ENCODE measurements around the gene RCCD1.
"Not testable (repeated sequence)": the region's sequence is repeated elsewhere in the genome, so short reads cannot be mapped to it uniquely, and the experiment has no call there.

The RCCD1 gene

DNA sequence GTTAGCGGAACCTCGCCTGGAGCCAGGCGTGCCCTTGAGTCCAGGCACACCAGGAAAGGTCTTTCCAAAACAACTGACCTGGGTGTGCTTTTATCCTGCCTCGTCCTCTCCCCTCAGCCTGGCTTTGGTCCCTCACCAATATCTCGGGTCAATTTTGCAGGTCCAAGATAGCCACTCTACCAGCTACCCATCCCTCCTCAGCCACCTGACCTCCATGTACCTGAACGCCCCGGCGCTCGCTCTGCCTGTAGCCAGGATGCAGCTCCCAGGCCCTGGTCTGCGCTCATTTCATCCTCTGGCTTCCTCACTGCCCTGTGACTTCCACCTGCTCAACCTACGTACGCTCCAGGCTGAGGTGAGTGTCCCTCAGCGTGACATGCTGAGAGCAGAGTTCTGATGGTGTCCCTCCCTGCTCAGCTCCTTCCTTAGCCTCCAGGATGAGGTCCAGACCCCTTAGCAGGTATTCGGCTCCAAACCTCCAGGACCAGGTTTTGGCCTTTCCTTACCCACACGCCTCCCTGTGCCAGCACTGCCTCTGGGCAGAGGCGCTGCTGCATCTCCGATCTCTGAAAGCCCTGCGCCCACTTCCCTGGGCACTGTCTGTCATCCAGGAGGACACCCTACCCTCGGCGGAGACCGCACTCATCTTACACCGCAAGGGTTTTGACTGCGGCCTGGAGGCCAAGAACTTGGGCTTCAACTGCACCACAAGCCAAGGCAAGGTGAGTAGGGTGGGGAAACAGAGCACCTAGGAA lies 36.5 kb upstream of the RCCD1 start:
- DNase-seq, result no peak

DNA sequence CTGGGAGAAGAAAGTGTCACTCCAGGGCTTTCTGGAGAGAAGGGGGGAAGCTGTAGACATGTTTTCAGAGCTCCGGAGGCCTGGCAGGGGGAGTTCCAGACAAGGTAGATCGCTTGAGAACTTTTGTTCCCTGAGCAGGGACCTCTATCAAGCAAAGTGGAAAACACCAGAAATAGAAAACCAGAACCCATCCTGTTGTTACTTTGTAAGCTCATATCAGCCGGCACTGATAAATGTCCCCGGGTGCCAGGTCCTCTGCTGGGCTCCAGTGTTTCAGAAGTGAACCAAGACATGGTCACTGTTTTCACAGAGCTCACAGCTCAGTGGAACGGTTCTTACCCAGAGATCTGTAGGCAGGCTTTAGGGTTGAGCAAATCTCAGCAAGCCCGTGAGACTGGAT lies 35.8 kb upstream of the RCCD1 start:
- DNase-seq, result no peak

DNA sequence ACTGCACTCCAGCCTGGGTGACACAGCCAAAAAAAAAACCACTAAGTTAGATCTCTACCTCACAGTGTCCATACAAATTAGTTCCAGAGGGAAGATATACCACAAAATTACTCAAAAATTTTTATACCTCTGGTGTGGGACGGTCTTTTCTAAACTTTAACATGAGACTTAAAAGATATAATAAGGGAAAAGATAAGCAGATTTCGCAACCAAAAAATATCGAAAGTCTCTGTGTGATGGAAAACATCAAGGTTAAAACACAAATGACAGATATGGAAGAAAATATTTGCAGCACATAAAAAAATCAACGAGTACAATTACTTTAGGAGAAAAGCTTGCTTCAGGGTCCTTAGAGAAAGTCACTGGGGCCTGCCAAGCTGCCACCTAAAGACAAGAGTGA lies 32.8 kb upstream of the RCCD1 start:
- DNase-seq, result no peak

DNA sequence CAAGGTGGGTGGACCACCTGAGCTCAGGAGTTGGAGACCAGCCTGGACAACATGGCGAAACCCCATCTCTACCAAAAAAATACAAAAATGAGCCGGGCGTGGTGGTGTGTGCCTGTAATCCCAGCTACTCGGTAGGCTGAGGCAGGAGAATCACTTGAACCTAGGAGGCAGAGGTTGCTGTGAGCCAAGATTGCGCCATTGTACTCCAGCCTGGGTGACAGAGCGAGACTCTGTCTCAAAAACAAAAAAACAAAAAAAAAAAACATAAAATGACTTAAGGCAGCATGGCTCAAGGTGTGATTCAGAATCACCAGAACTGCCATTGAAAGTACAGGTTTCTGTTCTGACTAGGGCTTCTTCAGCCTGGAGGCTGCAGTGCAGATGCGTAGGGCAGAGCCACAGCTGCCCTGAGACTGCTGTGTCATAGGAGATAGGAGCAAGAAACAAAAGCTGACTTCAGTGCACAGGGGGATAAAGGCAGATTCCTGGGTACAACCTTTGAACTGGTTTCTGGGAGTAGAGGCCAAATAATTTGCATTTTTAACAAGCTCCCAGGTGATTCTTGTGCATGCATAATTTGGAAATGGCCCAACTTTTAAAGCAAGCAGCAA lies 31.9 kb upstream of the RCCD1 start:
- not testable (repeated sequence) for DNase-seq

DNA sequence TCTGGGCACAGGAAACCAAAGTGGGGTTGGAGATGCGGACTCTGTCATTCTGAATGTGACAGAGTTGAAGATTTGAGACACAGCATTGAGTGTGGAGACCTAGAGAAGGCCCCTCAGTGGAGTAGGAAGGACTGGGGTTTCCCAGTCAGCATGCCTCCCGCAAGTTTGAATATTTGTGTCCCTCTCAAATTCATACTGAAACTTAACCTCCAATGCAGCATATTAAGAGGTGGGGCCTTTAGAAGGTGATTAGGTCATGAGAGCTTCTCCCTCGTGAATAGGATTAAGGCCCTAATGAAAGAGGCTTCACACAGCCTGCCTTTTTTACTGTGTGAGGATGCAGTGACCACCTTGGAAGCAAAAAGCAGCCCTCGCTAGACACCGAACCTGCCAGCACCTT lies 30.3 kb upstream of the RCCD1 start:
- no peak for DNase-seq

DNA sequence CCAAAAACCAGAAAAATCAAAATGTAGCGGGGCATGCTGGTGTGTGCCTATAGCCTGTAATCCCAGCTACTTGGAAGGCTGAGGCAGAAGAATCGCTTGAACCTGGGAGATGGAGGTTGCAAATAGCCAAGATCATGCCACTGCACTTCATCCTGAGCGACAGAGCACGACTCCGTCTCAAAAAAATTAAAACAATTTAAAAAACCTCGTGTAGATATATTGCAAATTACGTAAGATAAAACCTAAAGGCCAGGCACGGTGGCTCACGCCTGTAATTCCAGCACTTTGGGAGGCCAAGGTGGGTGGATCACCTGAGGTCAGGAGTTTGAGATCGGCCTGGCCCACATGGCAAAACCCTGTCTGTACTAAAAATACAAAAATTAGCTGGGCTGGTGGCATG lies 27.9 kb upstream of the RCCD1 start:
- not testable (repeated sequence) for DNase-seq

DNA sequence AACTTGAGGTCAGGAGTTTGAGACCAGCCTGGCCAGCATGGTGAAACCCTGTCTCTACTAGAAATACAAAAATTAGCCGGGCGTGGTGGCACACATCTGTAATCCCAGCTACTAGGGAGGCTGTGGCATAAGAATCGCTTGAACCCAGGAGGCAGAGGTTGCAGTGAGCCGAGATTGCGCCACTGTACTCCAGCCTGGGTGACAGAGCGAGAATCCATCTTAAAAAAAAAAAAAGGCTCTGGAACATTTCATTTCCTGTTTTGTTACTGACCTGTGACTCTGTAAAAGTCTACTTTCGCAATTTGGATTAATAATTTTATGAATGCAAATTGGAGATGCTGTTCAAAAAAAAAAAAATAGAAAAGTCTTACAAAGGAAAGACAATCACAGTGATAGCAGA lies 26.6 kb upstream of the RCCD1 start:
- DNase-seq, result not testable (repeated sequence)

DNA sequence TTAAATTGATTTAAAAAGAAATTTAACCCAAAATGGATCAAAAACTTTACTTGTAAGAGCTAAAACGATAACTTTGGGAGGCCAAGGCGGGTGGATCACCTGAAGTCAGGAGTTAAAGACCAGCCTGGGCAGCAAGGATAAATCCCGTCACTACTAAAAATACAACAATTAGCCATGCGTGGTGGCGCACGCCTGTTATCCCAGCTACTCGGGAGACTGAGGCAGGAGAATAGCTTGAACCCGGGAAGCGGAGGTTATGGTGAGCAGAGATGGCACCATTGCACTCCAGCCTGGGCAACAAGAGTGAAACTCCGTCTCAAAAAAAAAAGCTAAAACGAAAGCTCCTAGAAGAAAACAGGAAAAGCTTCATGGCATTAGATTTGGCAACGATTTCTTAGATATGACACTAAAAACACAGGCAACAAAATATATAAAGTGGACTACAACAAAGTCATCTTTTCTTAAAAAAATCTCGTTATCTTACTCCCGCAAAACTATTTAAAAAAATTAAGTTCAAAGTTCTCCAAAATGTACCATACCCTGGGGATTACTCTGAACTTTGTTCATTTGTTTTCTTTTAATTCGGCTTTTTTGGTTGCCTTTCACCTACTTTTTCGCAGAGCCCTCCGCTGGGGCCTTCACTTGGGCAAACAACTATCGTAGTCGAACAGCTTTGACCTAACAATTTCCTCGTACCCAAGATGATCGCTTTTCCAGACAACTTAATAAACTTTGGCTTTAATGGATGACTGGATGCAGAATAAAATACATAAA lies 25.3 kb upstream of the RCCD1 start:
- DNase-seq, result no peak

DNA sequence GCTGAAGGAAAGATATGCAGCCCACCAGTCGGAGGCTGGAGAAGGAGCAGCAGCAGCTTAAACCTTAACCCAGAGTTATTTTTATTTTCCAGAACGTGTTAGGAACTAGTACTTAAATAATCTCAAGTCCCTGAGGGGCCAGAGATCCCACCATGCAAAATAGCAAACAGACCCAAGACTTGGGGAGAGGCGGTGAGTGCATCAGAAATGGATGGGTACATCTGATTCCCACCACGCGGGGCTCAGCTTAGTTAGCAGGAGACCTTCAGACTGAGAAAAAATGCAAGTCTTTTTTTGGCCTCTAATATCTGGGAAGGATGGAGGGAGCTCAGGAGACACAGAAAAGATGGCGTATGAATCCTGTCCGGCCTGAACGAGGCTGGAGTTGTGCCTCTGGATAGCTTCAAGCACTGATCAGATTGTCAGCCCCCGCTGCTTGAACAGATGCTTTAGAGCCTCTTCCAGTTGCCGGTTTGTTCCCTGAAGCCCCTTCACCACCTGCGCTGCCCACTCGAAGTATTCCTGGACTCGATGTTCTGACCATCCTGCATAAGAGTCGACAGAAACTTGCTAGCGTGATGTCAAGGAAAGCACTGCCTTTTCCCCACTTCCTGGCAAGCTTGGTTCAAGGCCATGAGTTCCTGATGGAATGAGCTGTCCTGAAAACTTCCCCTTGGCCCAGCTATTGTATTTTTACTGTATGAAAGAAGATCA lies 23.7 kb upstream of the RCCD1 start:
- DNase-seq, result no peak

DNA sequence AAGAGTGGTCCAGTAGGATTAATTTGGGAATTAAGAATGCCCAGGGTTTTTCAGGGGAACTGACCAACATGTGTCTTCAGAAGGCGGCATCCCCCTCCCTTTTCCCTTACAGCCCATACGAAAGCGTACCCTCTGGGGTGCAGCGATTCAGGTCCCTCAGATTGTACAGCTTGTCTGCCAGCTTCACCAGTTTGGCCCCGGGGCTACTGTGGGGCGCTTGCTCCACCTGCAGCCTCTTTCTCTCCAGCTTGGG lies 23.2 kb upstream of the RCCD1 start:
- DNase-seq, result peak; percentile 7

DNA sequence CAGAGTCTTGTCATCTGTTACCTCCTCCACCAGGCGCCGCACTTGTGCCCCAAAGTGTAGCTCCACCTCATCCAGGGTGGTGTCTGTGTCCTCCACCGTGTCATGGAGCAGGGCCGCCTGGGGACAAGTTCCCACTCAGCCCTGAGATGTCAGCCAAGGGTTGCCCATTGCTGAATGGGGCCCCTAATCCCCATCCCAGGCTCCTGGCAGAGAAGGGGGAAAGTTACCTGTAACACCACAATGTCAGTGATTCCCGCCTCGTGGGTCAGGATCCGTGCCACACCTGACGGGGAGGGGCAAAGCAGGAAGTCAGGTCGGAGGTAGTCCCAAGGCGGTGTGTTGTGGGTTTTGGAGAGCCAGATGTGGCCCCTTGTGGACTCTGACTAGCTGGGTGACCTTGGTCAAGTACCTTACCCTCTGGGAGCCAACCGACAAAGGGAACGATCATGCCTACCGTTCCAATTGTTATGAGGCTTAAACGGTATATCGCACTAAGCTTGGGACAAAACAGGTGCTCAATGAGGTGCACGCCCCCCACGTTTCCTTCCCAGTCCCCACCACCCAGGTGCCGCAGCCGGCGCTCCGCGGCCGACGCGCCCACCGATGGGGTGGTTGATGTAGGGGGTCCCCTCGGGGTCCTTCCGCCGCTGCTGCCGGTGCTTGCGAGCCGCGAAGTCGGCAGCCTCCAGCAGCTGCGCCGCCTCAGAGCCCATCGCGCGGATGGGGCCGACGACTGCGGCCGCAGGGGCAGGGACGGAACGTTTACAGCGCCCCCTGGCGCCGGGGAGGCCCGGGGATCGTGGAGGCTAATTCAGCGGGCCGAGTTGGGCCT lies 22.6 kb upstream of the RCCD1 start, which contains the start of gene HDDC3:
TSS of gene HDDC3 (minus strand) at position 722 of the 832 bp plus-strand sequence. CDS start at position 713, 9 bp downstream.
- peak; percentile 91 for DNase-seq

DNA sequence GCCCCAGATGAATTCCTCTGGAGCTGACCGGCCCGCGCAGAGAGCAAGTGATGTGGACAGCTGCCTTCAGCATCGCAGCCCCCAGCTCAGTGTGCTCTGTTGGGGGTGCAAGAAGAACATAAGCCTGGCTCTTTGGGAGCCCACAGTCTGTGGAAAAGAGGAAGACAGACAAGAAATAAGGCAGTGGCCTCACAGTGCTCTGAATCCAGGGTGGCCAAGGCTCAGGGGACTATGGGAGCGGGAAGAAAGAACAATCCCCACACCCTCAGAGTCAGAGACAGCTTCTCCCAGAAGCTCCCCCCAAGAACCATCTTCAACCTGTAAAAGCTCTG lies 22.1 kb upstream of the RCCD1 start:
- no peak for DNase-seq

DNA sequence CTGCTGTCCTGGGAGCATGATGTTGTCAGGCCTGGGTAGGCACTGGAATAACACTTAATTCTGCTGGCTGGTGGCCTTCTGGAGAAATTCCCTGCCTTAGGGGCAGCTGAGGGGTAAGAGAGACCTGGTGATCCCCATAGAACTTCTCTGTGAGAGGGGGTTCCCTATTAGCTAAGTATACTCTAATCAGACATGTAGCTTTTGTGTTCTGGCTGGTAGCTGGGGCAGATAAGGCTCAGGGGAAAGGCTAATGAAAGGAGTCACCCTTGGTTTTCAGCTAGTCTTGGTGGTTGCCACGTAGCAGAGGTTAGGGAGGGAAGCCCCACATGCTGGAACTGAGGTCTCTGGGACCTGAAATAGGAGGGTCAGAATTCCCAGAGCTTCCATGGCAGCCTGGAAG lies 21.4 kb upstream of the RCCD1 start:
- no peak for DNase-seq

DNA sequence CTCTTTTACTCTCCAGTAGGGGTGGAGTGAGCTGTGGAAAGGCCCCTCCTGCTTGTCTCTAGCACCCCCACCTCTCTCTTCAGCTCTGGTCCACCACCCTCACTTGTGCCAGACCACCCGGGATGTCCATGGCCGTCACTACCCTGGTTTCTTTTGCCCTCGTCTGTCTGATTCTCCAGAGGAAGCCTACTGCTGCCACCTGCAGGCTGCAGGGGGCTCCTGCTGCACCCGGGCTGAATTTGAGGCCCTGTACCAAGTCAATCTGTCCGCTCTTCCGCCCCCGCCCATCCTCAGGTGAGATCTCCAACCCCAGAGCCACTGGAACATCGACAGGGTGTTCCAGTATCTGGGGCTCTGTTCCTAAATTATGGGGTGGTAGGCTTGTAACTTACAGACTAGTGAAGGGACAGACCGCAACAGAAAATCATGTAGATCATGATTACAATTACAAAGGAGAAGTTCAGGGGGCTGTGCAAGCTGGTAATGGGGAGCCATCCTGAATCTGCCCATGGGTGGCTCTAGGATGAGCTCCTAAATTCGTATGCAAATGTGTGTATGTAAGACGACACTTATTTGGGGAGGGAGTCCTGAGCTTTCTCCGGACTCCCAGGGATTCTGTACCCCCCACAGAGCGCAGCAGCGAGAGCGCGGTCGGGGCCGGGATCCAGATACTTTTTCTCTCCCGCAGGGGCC lies 20.3 kb upstream of the RCCD1 start:
- peak; percentile 85 for DNase-seq

DNA sequence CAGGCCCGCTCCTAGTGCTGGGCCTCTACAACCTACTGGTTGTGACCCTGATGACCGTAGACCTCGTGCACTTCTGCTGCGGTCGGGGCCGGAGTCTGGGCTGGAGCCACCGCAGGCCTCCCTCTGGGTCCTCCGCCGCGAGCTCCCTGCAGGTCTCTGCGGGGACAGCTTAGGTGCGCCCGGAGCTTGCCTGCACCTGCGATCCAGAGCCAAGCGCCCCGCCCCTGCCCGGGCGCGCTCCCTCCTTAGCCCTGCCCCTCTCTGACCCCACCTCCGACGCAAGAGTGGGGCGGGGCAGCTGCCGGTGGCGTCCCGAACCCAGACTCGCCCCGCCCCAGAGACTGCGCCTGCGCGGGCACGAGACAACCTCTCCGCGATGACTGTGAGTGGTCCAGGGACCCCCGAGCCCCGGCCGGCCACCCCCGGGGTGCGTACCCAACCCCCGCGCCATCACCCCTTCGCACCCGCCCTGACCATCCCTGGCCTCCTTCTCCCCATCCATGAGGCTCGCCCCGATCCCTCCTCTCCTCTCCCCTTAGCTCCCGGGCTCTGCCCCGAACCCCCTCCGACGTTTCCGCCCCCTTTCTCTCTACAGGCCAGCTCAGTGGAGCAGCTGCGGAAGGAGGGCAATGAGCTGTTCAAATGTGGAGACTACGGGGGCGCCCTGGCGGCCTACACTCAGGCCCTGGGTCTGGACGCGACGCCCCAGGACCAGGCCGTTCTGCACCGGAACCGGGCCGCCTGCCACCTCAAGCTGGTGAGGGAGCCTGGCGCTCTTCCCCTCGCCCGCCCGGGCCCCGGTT lies 19.5 kb upstream of the RCCD1 start, which contains the start of gene UNC45A:
TSS of gene UNC45A (plus strand) at position 337 of the 803 bp plus-strand sequence. CDS start at position 377, 40 bp downstream.
- DNase-seq, result peak; percentile 91

DNA sequence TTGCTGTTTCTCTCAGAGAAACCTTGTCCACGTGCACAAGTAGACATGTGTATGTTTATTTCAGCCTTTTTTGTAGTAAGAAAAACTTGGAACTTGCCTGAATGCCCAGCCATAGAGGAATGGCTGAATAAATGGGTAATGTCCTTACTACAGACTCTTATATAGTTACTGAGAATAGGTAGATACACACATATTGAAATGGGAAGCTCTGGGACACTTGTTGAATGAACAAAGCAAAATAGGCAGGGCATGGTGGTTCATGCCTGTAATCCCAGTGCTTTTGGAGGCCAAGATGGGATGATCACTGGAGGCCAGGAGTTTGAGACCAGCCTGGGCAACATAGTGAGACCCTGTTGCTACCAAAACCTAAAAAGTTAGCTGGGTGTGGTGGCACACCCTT lies 17.9 kb upstream of the RCCD1 start:
- DNase-seq, result no peak

DNA sequence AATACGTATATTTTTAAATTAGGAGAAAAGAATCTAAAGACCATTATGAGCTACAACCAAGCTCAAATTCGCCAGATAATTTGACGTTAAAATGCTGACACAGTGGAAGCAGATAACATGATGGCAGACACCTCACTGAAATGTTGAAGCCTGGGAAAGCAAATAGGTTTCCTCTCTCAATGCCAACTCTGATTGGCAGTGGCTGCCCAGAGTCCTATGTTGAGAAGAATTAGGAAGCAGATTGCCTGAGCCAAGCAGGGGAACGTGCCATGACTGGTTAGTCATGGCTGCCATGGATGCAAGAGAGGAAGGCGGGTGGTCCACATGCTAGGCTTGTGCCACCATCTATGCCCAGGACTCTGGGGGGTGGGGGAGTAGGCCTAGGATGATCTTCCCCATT lies 16.4 kb upstream of the RCCD1 start:
- no peak for DNase-seq

DNA sequence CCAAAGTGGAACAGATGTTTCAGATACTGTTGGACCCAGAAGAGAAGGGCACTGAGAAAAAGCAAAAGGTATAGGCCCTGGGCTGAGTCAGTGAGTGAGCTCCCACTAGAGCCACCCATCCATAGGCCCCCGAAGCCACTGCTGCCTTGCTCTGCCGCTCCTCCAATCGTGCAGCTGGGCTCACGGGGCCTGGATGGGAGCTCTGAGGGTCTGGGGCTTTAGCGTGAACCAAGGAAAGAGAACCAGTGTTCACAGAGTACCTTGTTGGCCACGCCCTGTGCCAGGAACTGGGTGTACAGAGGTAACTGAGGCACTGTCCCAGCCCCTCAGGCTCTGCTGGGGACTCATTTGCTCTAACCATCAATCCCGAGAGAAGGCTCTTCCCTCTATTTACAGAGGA lies 14.9 kb upstream of the RCCD1 start:
- no peak for DNase-seq

DNA sequence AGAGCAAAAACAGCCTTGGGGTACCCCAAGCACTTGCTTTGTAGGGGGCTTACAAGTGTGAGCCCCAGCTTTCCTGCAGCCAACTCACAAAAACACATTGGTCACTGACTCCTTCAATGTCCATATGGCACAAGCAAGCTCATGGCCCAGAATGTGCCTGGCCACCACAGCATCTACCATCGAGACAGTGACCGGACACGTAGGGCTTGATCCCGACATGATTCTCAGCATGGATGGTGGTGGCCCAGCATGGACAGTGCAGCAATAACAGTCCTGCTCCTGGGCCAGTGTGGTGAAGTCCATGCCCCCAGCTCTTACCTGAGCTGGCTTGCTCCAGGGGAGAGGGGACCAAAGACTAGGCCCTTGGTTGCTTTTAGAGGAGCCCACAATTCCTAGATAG lies 13.6 kb upstream of the RCCD1 start:
- no peak for DNase-seq

DNA sequence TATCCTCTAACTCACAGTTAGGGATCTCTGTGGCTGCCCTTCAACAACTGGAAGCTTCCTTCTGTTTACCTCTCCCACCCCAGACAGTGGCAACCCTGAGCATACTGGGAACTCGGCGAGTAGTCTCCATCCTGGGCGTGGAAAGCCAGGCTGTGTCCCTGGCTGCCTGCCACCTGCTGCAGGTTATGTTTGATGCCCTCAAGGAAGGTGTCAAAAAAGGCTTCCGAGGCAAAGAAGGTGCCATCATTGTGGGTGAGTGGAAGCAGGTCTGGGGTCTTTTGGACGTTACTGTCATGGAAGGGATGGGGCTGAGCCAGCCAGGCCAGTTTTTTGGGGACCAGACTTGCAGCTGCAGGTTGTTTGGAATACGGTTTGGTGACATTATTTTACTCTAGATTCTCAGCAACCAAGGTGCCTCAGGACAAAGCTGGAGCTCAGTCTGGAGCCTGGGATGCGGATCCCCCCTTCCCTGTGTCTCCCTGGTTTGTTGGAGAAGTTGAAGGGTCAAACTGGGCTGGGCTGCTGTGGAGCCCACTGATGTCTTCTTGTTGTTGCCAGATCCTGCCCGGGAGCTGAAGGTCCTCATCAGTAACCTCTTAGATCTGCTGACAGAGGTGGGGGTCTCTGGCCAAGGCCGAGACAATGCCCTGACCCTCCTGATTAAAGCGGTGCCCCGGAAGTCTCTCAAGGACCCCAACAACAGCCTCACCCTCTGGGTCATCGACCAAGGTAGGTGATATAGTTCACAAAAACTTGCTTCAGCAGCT lies 12.1 kb upstream of the RCCD1 start:
- no peak for DNase-seq

Measured in midbrain (tissue), 1 donor.